Naive thymus-derived CD8-positive, alpha-beta T cell (primary cell): Measurements from ENCODE around the gene SLC49A3. TPM values are rescaled to one million over a fixed set of nuclear protein-coding genes. Genes with fewer than 3 reads are reported as not detected.
"Not testable (repeated sequence)": the region's sequence is repeated elsewhere in the genome, so short reads cannot be mapped to it uniquely, and the experiment has no call there.

Experiments used
- ATAC-seq, 2 donors: fragments of 150-1000 bp; cut with Tn5 transposase in 1 of 2; sonication (Bioruptor Pico), chemical (Tn5 transposase) in 1 of 2; 1 replicate in 1 of 2; 2 replicates in 1 of 2; pipeline ENCODE4 v1.10.0; 2021; ENCODE audit warnings: mild to moderate bottlenecking in 2 of 2, moderate library complexity in 2 of 2
- POLR2A ChIA-PET: fragments of 350-600 bp; sonication (Branson Sonifier 250); formaldehyde crosslinking; loops from one replicate; lab custom pipeline; 2021; ENCODE audit warnings: antibody characterized with exemption; lab: Charles Lee
- DNase-seq, 10 donors: peaks; one replicate each; pipeline versions ENCODE4 v3.0.0 to v3.0.0-alpha.2; 2020 to 2022
- H3K27ac Mint-ChIP-seq, 10 donors: one replicate each; pipeline ENCODE4 v1.8.0; 2020 to 2022; ENCODE audit warnings: mild to moderate bottlenecking in 10 of 10, mixed read lengths in 10 of 10, moderate library complexity in 4 of 10, inconsistent platforms in 1 of 10
- H3K27me3 Mint-ChIP-seq, 5 donors: one replicate each; pipeline ENCODE4 v1.8.0; 2021 to 2022; ENCODE audit warnings: mixed read lengths in 5 of 5
- H3K36me3 Mint-ChIP-seq, 3 donors: one replicate each; pipeline ENCODE4 v1.8.0; 2020 to 2022; ENCODE audit warnings: mixed read lengths in 3 of 3, mild to moderate bottlenecking in 2 of 3, inconsistent platforms in 1 of 3
- H3K4me1 Mint-ChIP-seq, 4 donors: one replicate each; pipeline ENCODE4 v1.8.0; 2021 to 2022; ENCODE audit warnings: mixed read lengths in 4 of 4
- H3K4me3 Mint-ChIP-seq, 10 donors: one replicate each; pipeline ENCODE4 v1.8.0; 2020 to 2022; ENCODE audit warnings: mild to moderate bottlenecking in 10 of 10, mixed read lengths in 10 of 10, moderate library complexity in 6 of 10, inconsistent platforms in 1 of 10
- H3K9me3 Mint-ChIP-seq, 9 donors: one replicate each; pipeline ENCODE4 v1.8.0; 2020 to 2022; ENCODE audit warnings: mixed read lengths in 9 of 9, mild to moderate bottlenecking in 3 of 9, inconsistent platforms in 1 of 9, moderate library complexity in 1 of 9
- polyA plus RNA-seq, 3 donors: library from polyadenylated mRNA; unstranded; fragments of 300-500 nt; fragmentation: Illumina TruSeq; gene quantifications; one replicate each; pipeline ENCODE4 v1.2.3, GENCODE V29; 2021
- total RNA-seq, 8 experiments: library from RNA in 2 of 8; stranded (reverse) in 2 of 8; gene quantifications; one replicate each; pipeline ENCODE4 v1.2.3 and lab custom pipeline; 2021 to 2026

The SLC49A3 gene
- total RNA-seq (1 to 10 TPM; 2.0 to 3.7 TPM), polyA plus RNA-seq (under 1 TPM in 2 of 3 donors, not detected in 1; 0.30 to 0.38 TPM), total RNA-seq (lab: John Stamatoyannopoulos, UW) (0.32 to 2.8 (median 1.2) reads per million in 6 experiments)

DNA sequence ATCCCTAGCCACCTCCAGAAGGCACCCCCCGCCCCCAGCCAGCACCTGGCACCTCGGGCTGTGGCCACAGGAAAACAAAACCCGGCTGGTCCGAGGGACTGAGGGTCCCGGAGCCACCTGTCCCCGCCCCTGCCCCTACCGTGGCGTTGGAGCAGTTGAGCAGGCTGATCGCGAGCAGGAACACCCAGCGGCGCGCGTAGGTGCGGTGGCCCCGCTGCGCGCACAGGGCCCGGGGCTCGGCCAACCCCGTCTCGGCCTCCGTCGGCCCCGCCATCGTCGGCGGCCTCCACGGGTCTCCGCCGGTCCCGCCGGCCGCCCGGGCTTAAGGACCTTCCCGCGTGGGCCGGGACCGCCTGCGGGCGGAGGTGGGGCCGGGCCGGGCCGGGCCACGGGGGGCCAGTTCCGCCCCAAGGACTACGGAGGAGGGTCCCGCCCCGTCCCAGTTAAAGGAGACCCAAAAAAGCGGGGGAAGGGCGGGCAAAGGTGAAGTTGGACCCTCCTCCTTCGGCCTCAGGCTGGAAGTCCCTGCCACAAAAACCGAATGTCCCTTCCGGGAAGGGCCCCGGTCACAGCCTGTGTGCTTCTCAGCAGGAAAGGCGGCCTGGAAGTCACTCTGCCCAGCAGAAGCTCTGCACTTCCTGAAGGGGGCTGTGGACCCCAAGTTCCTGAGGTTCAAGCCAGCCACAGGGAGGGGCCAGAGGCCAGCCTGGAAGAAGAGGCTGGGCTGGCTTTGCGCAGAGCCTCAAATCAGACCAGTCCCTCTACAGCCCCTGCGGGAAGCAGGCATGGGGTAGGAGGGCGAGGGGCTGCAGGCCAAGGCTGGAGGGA lies at the start of gene SLC49A3:
Gene SLC49A3, minus strand, starts transcription at position 298 of the 828 bp plus-strand sequence. Its CDS starts 24 bp downstream, at position 274.
- peak within 1 kb of the TSS in 6 of 10 donors; percentile 33 to 55 (median 44) for H3K4me3 Mint-ChIP-seq

DNA sequence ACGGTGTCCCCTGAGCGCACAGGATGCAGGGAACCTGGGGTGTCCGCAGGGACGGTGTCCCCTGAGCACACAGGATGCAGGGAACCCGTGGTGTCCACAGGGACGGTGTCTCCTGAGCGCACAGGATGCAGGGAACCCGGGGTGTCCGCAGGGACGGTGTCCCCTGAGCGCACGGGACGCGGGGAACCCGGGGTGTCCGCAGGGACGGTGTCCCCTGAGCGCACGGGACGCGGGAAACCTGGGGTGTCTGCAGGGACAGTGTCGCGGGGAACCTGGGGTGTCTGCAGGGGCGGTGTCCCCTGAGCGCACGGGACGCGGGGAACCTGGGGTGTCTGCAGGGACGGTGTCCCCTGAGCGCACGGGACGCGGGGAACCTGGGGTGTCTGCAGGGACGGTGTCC lies 47.6 kb upstream of the SLC49A3 start:
- H3K4me1 Mint-ChIP-seq, POLR2A ChIA-PET, H3K27ac Mint-ChIP-seq, DNase-seq, H3K9me3 Mint-ChIP-seq, ATAC-seq, H3K4me3 Mint-ChIP-seq, H3K27me3 Mint-ChIP-seq: not testable (repeated sequence)
- peaks cover 0 to 44% (median 14%) of the 10 kb centered on the region in 3 donors for H3K36me3 Mint-ChIP-seq

More for the DNA sequence above, at the start of gene SLC49A3:
- peaks cover 0 to 2% (median 0%) of the 10 kb centered on the region in 3 donors for H3K36me3 Mint-ChIP-seq
- no peak for DNase-seq
- POLR2A ChIA-PET: no interaction called here
- H3K4me1 Mint-ChIP-seq: peaks cover 0 to 12% (median 2%) of the 10 kb centered on the region in 4 donors
- peak; percentile 55 to 63 for ATAC-seq
- H3K27me3 Mint-ChIP-seq: peaks cover 2 to 28% (median 13%) of the 10 kb centered on the region in 5 donors
- H3K27ac Mint-ChIP-seq: peak within 1 kb of the TSS in 2 of 10 donors; percentile 8 to 43
- H3K9me3 Mint-ChIP-seq: no peaks in the 10 kb centered on the region

DNA sequence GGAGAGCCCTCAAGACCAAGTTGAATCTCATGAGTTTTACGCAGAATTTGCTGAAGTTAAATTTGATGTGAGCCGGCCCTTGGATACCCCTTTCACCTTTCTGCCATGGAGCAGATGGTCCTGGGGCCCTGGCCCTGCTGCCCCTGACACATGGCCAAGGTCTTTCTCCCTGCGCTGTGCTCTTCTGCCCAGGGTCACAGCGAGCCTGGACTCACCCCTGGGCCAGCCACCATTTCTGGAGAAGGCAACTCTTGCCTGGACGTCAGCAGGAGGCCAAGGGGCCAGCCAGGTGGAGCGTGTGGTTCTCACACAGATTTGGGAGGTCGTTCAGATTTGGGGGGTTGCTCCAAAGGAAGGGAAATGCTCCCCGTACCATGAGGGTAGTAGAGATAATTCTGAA lies 46.6 kb upstream of the SLC49A3 start:
- H3K27me3 Mint-ChIP-seq: no peaks in the 10 kb centered on the region
- H3K4me3 Mint-ChIP-seq: no peak overlapping the region
- no peaks in the 10 kb centered on the region for H3K4me1 Mint-ChIP-seq
- no peaks in the 10 kb centered on the region for H3K9me3 Mint-ChIP-seq
- no peak overlapping the region for H3K27ac Mint-ChIP-seq
- peaks cover 0 to 47% (median 17%) of the 10 kb centered on the region in 3 donors for H3K36me3 Mint-ChIP-seq
- POLR2A ChIA-PET: no interaction called here
- ATAC-seq: no peak
- no peak for DNase-seq

GRCh38 chr4:734951-735350 lies 46.0 kb upstream of the SLC49A3 start:
- H3K27me3 Mint-ChIP-seq: no peaks in the 10 kb centered on the region
- H3K9me3 Mint-ChIP-seq: no peaks in the 10 kb centered on the region
- DNase-seq (no peak), ATAC-seq (no peak)
- peaks cover 0 to 47% (median 17%) of the 10 kb centered on the region in 3 donors for H3K36me3 Mint-ChIP-seq
- POLR2A ChIA-PET: no interaction called here
- no peak overlapping the region for H3K27ac Mint-ChIP-seq
- no peak overlapping the region for H3K4me3 Mint-ChIP-seq
- H3K4me1 Mint-ChIP-seq: no peaks in the 10 kb centered on the region

GRCh38 chr4:734075-734474 lies 45.1 kb upstream of the SLC49A3 start:
- Mint-ChIP-seq H3K27ac (no peak overlapping the region), H3K4me3 (no peak overlapping the region), H3K9me3 (no peaks in the 10 kb centered on the region), H3K36me3 (peaks cover 0 to 42% (median 17%) of the 10 kb centered on the region in 3 donors), H3K4me1 (peaks cover 0 to 2% (median under 1%) of the 10 kb centered on the region in 4 donors), H3K27me3 (no peaks in the 10 kb centered on the region)
- DNase-seq (no peak), ATAC-seq (no peak)
- POLR2A ChIA-PET: no interaction called here

DNA sequence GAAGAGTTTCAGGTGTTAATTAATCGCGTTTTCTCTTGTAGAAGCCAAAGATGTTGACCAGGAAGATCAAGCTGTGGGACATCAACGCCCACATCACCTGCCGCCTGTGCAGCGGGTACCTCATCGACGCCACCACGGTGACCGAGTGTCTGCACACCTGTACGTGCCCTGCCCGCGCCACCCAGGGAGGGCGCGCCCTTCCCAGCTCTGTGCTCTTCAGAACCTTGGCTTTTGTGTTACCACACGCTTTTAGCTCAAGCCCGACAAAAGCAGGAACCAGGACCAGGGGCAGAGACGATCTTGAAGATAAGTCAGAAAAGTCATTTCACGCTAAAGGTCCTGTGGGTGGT lies 44.7 kb upstream of the SLC49A3 start:
- no peaks in the 10 kb centered on the region for H3K9me3 Mint-ChIP-seq
- no peaks in the 10 kb centered on the region for H3K27me3 Mint-ChIP-seq
- POLR2A ChIA-PET: no interaction called here
- peaks cover 0 to 2% (median under 1%) of the 10 kb centered on the region in 4 donors for H3K4me1 Mint-ChIP-seq
- DNase-seq (no peak), ATAC-seq (no peak)
- no peak overlapping the region for H3K4me3 Mint-ChIP-seq
- H3K27ac Mint-ChIP-seq: peak overlapping the region in 1 of 10 donors; percentile 28
- H3K36me3 Mint-ChIP-seq: peaks cover 0 to 42% (median 17%) of the 10 kb centered on the region in 3 donors

GRCh38 chr4:732911-733630 lies 44.1 kb upstream of the SLC49A3 start:
- no peaks in the 10 kb centered on the region for H3K27me3 Mint-ChIP-seq
- H3K4me3 Mint-ChIP-seq: no peak overlapping the region
- DNase-seq: no peak
- peaks cover 0 to 42% (median 17%) of the 10 kb centered on the region in 3 donors for H3K36me3 Mint-ChIP-seq
- H3K9me3 Mint-ChIP-seq: no peaks in the 10 kb centered on the region
- ATAC-seq: no peak
- peaks cover 0 to 3% (median under 1%) of the 10 kb centered on the region in 4 donors for H3K4me1 Mint-ChIP-seq
- peak overlapping the region in 1 of 10 donors; percentile 28 for H3K27ac Mint-ChIP-seq
- POLR2A ChIA-PET: no interaction called here

- POLR2A ChIA-PET: no interaction called here
- H3K4me3 Mint-ChIP-seq: no peak overlapping the region
- H3K9me3 Mint-ChIP-seq: no peaks in the 10 kb centered on the region
- no peaks in the 10 kb centered on the region for H3K27me3 Mint-ChIP-seq
- DNase-seq (no peak), ATAC-seq (no peak)
- H3K36me3 Mint-ChIP-seq: peaks cover 0 to 38% (median 14%) of the 10 kb centered on the region in 3 donors
- peaks cover 0 to 7% (median 4%) of the 10 kb centered on the region in 4 donors for H3K4me1 Mint-ChIP-seq
- H3K27ac Mint-ChIP-seq: peak overlapping the region in 1 of 10 donors; percentile 33
Observed at GRCh38 chr4:732486-732885, 43.5 kb upstream of the SLC49A3 start.

GRCh38 chr4:731954-732353 lies 43.0 kb upstream of the SLC49A3 start:
- H3K9me3 Mint-ChIP-seq, H3K4me1 Mint-ChIP-seq, H3K4me3 Mint-ChIP-seq, ATAC-seq, DNase-seq, POLR2A ChIA-PET, H3K27ac Mint-ChIP-seq, H3K27me3 Mint-ChIP-seq: not testable (repeated sequence)
- H3K36me3 Mint-ChIP-seq: peaks cover 0 to 37% (median 12%) of the 10 kb centered on the region in 3 donors

GRCh38 chr4:730946-731904 lies 42.3 kb upstream of the SLC49A3 start:
- not testable (repeated sequence) for H3K27me3 Mint-ChIP-seq

GRCh38 chr4:730511-730910 lies 41.6 kb upstream of the SLC49A3 start:
- DNase-seq (no peak), ATAC-seq (no peak)
- Mint-ChIP-seq H3K4me1 (peaks cover 9 to 15% (median 11%) of the 10 kb centered on the region in 4 donors), H3K4me3 (no peak overlapping the region), H3K36me3 (peaks cover 0 to 35% (median 12%) of the 10 kb centered on the region in 3 donors), H3K27ac (peak overlapping the region in 1 of 10 donors; percentile 40), H3K9me3 (no peaks in the 10 kb centered on the region), H3K27me3 (no peaks in the 10 kb centered on the region)
- POLR2A ChIA-PET: no interaction called here

More at GRCh38 chr4:730946-731904, 42.3 kb upstream of the SLC49A3 start:
- peaks cover 8 to 15% (median 11%) of the 10 kb centered on the region in 4 donors for H3K4me1 Mint-ChIP-seq
- H3K9me3 Mint-ChIP-seq, ATAC-seq, DNase-seq, POLR2A ChIA-PET, H3K4me3 Mint-ChIP-seq: not testable (repeated sequence)
- H3K36me3 Mint-ChIP-seq: peaks cover 0 to 40% (median 12%) of the 10 kb centered on the region in 3 donors
- H3K27ac Mint-ChIP-seq: peak overlapping the region in 1 of 10 donors; percentile 40
